HG03175 (cell line): ENCODE measurements around the gene HOXA3.

Experiments
- ATAC-seq: cut with Tn5 transposase; IDR thresholded peaks from one replicate; pipeline ENCODE4 v1.9.1; 2021; ENCODE audit warnings: mild to moderate bottlenecking, moderate library complexity; ENCODE audit not compliant: unreplicated experiment

Gene HOXA3

GRCh38 chr7:27095050-27095896 lies 57.1 kb downstream of the HOXA3 start:
- ATAC-seq = peak; percentile 16

DNA sequence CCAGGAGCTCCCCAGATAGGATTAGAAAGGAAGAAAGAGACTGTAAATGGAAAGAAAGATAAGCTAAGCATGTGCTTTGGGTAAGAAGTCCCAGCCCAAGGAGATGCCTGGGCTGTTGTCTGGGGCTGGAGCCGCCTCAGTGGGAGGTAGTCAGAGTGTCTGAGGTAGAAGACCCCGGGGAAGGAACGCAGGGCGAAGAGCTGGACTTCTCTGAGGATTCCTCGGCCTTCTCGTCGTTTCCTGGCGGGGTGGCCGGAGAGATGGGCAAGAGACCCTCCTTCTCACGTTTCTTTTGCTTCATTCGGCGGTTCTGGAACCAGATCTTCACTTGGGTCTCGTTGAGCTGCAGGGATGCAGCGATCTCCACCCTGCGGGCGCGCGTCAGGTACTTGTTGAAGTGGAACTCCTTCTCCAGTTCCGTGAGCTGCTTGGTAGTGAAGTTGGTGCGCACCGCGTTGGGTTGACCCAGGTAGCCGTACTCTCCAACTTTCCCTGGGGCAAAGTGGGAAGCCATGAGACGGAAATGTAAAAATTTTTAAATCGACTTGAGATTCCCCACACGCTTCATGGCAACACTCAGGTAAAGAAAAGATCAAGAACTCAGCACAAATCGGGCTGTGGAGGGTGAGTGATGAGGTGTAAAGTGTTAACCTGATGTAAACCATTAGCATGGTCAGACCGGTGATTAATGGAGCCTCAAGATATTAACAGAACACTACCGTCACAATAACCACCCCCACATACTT lies 57.9 kb downstream of the HOXA3 start:
- no peak for ATAC-seq

GRCh38 chr7:27093184-27093895 lies 59.0 kb downstream of the HOXA3 start:
- ATAC-seq = no peak

- no peak for ATAC-seq
Observed at GRCh38 chr7:27092819-27093110, 59.6 kb downstream of the HOXA3 start.

DNA sequence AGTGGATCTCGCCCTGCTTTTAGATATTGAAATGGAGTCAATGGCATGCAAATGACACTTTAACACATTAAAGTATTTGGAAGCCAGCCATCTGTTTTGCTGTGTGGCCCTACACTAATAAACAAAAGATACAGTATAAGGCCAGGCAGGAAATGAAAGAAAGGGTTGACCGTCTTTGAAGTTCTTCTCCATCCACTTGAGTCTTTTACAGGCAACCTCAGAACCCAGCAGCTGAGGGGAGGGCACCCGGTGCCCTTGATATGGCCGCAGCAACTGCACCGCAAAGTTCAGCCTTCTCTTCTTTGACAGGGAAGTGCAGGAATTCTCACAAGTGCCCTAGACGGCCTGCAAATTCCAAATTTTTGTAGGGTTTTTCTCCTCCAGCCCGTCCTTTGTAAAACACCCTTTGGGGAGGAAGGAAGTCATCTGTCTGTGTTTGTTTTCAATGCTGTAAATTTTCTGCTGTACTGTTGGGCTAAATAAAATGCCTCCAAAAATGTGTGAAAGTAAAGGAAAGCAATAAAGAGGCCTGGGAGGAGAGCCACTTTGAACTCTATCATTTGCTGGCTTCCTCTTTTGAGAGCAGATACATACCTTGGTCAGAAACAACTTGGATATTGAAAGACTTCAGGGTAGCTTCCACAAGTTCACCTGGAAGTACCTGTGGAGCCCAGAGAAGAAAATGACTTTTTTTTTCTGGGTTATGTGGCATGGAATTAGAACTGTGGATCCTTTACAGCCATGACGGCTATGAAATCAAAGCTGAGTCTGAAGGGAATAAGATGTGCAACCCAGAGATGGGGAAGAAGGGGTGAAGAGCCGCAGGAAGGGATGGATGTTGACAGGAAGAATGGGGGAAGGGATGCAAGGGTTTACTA lies 60.2 kb downstream of the HOXA3 start:
- no peak for ATAC-seq

GRCh38 chr7:27091105-27091504 lies 61.3 kb downstream of the HOXA3 start:
- ATAC-seq = no peak

- no peak for ATAC-seq
Observed at GRCh38 chr7:27088002-27088922, 64.1 kb downstream of the HOXA3 start.

- ATAC-seq = peak; percentile 88
Observed at GRCh38 chr7:27083646-27084045, 68.7 kb downstream of the HOXA3 start.

DNA sequence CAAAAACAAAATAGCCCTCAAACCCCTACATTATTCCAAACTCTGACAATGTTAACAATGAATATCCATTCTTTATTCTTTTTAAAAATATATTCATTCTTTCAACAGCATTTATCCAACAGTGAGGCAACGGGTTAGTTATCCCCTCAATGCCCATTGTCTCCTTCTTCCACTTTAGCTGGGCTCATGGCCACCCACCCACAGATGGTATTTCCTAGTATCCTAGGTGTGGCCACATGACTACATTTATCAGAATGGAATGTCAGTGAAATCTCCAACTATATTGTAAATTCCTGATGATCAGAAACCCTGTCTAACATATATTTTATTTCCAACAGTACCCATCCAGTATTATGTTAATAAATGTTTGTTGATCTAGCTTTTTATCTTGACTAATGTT lies 70.2 kb downstream of the HOXA3 start:
- no peak for ATAC-seq

DNA sequence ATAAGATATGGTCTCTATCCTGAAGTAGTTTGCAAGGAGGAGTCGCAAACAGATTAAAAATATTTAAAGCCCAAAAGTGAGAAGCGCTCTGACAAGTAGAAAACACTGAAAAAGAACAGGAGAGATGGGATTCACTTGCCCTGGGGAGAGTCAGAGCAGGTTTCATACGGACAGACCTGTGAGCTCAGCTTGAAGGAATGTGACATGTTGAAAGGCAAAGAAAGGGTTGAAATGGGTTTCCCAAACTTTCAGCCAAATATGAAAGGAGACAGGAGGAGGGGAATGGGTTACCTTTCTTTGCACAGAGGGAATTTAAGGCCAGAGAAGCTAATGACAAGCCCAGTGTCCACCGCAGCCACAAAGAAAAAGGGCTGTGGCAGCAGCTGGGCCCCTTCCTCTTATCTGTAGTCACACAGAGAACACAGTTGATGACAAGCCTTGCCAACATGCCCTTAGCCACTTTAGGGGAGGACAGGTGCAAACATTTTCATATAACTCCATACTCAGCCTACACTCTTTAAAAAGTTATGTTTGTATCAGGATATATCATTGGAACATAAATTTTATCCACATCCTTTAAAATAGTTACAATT lies 71.4 kb downstream of the HOXA3 start:
- no peak for ATAC-seq

GRCh38 chr7:27079234-27079975 lies 73.0 kb downstream of the HOXA3 start:
- peak; percentile 71 for ATAC-seq

GRCh38 chr7:27078616-27079233 lies 73.7 kb downstream of the HOXA3 start:
- ATAC-seq = no peak

DNA sequence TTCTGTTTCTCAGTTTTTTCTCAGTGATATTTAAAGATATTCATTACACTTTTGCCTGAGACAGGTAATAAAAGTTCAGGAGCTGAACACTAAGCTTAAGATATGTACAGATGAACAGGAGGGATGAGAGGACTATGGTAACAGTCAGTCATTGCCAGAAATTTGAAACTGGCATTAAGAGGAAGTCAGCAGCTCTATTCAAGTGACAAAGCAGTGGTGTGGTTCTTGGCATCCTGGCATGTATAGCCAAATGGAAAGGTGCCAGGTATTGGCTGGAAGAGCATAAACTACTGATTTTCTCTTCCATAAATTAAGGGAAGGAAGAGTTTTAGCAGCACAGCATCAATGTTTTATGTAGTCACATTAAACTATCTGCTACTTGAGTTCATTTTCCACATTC lies 79.3 kb downstream of the HOXA3 start:
- no peak for ATAC-seq

GRCh38 chr7:27071622-27072390 lies 80.6 kb downstream of the HOXA3 start:
- no peak for ATAC-seq

- ATAC-seq = no peak
Observed at GRCh38 chr7:27068259-27068658, 84.1 kb downstream of the HOXA3 start.

GRCh38 chr7:27066148-27066547 lies 86.2 kb downstream of the HOXA3 start:
- no peak for ATAC-seq

DNA sequence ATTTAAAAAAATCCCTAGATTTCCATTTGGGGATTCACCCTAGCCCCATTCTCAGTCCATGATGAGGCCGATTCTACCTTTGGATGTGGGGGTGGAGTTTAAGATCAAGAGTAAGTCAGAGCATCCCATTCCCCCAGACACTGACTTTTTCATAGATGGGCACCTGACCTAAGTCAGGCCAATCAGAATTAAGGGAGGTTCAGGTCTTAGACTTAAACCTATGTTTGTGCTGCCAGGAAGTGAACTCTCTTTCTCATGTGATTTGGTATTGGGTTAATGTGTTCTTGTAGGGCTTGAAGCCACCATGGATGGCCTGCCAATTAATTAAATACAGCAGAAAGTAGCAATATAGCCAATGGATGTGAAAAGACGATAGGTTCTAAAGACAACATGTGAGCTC lies 86.7 kb downstream of the HOXA3 start:
- no peak for ATAC-seq

- ATAC-seq = no peak
Observed at GRCh38 chr7:27064661-27065060, 87.7 kb downstream of the HOXA3 start.
